Stimulated activated CD8-positive, alpha-beta memory T cell treated with anti-CD3 and anti-CD28 coated beads, Interleukin-2, amount 100 ng/mL, for 48 hours (primary cell): ENCODE data around the gene ATP2B2.
"Not testable (repeated sequence)": the region's sequence is repeated elsewhere in the genome, so short reads cannot be mapped to it uniquely, and the experiment has no call there.

Source experiments
- DNase-seq, 2 donors: peaks; one replicate each; pipeline ENCODE4 v3.0.0-alpha.2; 2020; ENCODE audit warnings: low read depth in 2 of 2

Gene ATP2B2

GRCh38 chr3:10505050-10505790 is at the start of gene ATP2B2:
ATP2B2 (minus strand) TSS chr3:10505586; CDS start chr3:10449543, 56,043 bp downstream.
- DNase-seq = no peak

DNA sequence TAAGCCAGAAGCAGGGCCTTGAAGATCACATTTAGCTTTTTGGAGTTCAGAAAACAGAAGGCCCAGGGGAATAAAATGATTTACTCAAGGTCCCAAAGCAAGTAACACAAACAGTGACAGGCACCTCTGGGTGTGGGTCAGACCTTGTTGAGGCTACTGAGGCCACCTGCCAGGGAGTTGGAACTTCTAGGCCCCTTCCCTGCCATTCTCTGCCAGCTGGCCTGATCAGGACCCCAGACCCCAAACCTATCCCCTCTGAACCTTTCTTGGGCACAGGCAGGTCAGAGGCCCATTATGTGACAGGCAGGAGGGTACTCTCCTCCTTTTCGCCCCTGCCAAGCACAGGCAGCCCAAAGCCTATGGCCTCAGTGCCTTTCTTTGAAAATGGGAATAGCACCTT is 49.4 kb upstream of the ATP2B2 start:
- no peak for DNase-seq

GRCh38 chr3:10554236-10554611 is 48.8 kb upstream of the ATP2B2 start:
- DNase-seq = no peak

DNA sequence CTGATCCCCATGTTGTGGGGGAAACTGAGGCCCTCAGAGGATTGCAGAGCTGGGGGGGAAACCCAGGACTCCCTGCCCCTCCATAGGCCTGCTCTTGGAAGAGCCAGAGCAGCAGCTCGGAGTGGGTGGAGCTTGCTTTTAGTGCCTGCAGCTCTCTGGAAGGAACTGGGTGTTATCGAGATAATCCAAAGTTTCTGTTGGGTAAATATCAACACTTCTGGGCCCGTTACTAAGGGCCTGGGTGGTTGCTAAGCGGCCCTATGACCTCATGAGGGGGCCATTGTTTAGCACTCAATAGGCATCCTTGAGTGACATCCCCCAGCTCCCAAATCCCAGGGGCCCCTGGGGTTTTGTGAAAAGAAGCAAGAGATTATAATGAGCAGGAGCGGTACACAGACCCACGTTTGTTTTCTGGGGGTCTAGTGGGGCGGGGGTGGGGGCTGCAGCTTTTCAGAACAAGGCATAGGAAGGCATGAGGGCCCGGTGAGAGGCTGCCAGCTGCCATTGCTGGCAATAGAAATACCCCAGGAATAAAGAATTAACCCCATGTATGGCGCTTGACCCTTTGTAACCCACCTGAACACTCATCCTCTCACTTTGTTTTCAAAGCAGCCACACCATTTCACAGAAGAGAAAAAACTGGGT is 48.3 kb upstream of the ATP2B2 start:
- no peak for DNase-seq

DNA sequence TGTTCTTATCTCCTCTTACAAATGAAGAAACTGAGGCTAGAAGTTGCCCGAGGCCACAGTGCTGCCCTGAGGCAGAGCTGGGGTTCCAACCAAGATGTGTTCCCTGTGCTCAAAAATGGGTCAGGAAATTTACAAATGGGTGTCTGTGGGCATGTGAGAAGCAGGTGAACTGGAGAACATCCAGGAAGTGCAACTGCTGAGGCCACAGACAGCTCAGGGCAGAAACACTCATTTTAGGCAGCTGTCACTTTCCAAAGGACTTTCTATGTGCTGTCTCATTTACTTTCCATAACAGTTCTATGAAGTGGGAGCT is 47.2 kb upstream of the ATP2B2 start:
- DNase-seq = no peak

DNA sequence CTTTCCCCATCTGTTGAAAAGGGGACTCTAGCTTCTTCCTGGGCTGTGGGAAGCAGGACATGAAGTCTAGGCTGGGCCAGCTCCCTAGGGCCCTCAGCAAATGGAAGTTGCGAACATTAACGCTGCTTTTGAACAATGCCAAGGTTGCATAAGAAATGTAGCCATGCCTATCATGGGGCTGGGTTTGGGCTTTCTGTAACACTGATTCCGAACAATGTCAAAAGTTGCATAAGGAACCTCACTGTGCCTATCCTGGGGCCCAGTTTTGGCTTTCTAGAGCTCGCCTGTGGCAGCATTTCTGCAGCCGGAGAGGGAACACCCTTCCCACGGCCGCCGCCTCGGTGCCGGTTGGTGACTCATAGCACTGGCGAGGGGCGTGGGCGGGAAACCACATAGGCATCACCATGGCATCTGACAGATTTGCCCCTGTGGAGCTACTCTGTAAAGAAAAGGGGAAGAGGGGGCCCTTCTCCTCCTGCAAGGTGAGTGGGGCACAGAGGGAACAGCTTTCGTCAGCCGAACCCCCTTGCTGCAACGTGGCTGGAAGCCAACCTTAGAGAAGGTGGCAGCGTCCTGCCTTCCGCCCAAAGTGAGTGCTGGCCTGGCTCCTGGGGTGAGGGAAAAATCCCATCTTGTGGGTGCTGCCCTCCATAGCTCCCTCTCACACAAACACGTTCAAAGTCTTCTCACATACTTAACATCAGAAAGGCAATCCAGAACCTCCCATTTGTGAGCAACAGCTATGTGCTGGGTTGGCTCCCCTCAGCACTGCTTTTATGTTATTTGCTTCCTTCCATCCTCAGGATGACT is 46.6 kb upstream of the ATP2B2 start:
- DNase-seq = peak; percentile 84 to 85

DNA sequence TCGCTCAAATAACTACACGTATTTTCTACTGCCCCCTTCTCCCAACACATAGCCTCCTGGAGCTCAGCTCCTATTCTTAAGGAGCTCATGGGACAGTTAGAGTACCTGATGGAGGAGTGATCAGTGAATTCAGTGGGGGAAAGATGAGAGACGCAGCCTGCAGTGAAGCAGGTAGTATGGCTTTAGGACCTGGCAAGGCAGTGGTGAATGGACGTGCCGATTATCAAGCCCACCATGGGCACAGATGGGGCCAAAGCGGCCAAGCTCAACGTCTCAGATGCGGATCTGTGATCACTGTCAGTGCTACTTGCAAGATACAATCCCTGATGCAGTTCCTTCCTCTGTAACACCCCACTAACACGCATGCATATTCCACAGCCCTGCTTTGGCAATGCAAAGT is 45.8 kb upstream of the ATP2B2 start:
- DNase-seq = no peak

- DNase-seq = no peak
Measured at GRCh38 chr3:10550705-10551104, 45.3 kb upstream of the ATP2B2 start.

GRCh38 chr3:10549617-10550230 is 44.3 kb upstream of the ATP2B2 start:
- no peak for DNase-seq

- no peak for DNase-seq
Measured at GRCh38 chr3:10548992-10549391, 43.6 kb upstream of the ATP2B2 start.

GRCh38 chr3:10547841-10548783 is 42.7 kb upstream of the ATP2B2 start:
- no peak for DNase-seq

DNA sequence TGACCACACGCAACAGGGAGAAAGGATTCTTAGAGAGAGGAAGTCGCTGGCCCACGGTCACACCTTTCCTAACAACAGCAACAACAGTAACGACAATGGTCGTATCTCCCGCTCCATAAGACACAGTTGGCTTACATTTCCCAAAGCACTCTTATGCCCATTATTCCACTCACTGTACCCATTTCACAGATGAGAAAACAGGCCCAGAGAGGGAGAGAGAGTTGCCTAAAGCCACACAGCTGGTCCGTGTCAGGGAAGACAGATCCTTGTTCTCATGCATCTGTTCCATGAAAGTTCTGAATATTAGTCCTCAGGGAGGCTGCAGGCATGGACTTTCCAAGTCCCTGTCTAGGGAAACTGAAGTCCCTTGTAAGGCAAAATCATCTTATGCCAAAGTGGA is 42.0 kb upstream of the ATP2B2 start:
- no peak for DNase-seq

DNA sequence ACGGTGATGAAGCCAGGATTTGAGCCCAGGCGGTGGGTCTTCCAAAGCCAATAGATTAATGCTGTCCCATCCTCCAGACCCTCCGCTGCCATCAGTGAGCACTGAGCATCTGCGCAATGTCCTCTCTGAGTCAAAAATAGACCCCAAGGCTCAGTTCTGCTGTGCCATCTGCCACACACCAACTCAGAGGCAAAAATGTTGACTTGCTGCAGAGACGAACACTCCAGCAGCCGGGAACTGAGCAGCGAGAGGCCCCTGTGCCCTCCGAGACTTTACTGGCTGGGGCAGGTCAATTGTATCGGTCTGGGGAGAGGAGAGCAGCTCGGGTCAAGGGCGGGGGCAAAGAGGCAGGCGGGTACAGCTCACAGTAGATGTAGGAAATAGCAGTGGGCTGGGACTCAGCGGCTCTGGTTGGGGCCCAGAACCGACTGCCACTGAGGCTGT is 41.5 kb upstream of the ATP2B2 start:
- DNase-seq = no peak

DNA sequence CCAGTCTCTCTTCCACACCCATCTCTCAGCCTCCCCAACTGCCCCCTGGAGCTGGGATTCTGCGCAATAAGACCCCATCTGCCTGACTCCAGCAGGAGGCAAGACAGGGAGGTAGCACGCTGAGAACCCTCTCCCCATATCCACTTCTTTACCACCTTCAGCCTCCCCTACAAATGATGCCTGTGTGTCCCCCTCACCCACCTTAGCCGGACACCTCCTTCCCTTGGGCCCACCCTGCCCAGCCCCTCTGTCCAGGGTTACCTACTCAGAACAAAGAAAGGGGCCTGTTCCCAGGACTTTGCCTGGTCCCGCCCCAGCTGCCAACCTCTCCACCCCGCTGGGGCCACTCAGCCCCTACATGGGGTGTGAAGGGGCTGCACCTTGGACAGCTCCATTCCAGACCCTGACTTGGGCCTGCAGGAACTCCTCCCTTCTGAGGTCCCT is 40.8 kb upstream of the ATP2B2 start:
- DNase-seq = no peak

DNA sequence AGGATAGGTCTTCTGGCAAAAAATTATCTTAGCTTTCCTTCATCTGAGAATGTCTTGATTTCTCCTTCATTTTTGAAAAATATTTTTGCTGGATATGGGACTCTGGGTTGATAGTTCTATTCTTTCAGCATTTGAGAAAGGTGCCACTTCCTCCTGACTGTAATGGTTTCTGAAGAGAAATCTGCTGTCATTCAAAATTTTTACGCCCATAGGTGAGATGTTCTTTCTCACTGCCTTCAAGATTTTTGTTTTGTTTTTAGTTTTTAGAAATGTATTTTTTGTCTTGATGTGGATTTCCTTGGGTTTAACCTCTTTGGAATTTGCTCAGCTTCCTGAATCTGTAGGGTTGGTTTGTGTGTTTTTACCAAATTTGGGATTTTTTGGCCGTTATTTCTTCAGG is 37.1 kb upstream of the ATP2B2 start:
- no peak for DNase-seq

- not testable (repeated sequence) for DNase-seq
Measured at GRCh38 chr3:10540347-10540746, 35.0 kb upstream of the ATP2B2 start.

GRCh38 chr3:10534066-10534465 is 28.7 kb upstream of the ATP2B2 start:
- no peak for DNase-seq

DNA sequence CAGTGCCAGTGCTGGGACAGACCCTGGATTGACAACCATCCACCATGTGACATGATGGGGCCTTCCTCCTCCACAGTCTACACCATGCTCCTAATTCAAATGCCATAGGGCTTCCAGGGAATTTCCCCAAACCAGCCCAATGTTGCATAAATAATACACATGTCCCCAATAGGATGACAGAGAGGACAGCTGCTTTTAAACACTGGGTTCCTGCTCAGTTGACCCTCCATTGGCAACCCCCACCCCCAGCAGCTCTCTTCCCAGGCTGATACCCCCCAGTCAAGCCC is 28.3 kb upstream of the ATP2B2 start:
- no peak for DNase-seq

DNA sequence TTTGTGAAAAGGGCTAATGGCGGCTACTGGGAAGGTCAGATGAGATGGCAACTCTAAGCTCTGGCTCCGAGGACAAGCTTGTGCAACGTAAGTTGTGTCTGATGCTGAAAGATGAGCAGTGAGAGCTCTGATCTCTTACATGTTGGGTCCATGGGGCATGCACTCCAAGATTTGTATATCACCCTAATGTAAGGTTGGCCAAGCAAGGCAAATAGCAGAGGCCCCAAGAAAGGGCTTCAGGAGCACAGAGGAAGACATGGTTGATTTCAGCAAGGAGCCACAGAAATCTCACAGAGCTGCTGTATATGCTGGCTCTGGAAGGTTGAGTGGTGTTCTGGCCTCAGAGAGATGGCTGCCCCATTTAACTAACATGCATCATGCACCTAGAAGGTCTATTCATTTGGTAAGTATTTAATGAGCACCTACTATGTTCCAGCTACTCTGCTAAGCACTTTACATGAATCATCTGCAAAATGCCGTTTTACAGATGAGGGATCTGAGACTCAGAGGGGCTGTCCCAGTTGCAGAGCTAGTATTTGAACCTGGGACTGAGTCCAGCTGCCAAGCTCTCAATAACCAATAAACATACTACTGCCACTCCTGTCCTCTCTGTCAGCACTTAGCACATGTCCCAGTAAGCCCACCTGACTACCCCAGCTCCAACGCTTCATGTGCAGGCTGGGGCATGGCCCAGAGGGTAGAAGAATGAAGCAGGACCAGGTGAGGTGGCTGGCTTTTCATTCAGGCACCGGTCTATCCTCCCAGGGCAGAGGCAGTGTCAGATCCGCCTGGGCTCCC is 27.8 kb upstream of the ATP2B2 start:
- DNase-seq = no peak

GRCh38 chr3:10531031-10531430 is 25.6 kb upstream of the ATP2B2 start:
- DNase-seq = no peak

DNA sequence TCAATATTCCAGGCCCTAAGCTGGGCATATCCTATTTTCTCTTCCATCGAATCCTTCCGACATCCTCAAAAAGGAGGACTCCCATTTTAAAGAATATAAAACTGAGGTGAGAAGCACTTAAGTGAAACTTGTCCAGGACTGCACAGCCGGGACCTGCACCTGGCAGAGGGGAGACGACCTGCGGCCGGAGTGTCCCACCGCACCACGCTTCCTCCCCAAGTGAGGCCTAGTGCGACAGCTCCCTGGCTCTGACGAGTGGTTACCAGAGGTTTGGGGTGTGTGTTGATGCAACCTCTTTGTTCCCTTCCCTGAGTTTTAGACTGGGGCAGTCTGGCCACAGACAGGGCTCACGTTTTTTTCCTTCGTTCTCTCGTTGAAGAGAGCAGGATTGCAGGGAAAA is 24.9 kb upstream of the ATP2B2 start:
- no peak for DNase-seq
